Progenitor cell of endocrine pancreas (in vitro differentiated cells): ENCODE data around the gene COCH. TPM values are rescaled to one million over a fixed set of nuclear protein-coding genes. Genes with fewer than 3 reads are reported as not detected.

Source experiments
- DNase-seq: peaks from one replicate; pipeline ENCODE4 v3.0.0; 2021; ENCODE audit warnings: low spot score; ENCODE audit not compliant: unreplicated experiment
- H3K27ac Mint-ChIP-seq: 2 replicates; pipeline ENCODE4 v1.8.0; 2021; ENCODE audit warnings: mild to moderate bottlenecking, moderate library complexity, mixed read lengths
- H3K27me3 Mint-ChIP-seq: 2 replicates; pipeline ENCODE4 v1.8.0; 2021; ENCODE audit warnings: mixed read lengths
- H3K36me3 Mint-ChIP-seq: 2 replicates; pipeline ENCODE4 v1.8.0; 2022; ENCODE audit warnings: mixed read lengths; ENCODE audit not compliant: insufficient read depth
- H3K4me1 Mint-ChIP-seq: 2 replicates; pipeline ENCODE4 v1.8.0; 2021; ENCODE audit warnings: low read depth, mixed read lengths
- H3K4me3 Mint-ChIP-seq: 2 replicates; pipeline ENCODE4 v1.8.0; 2021; ENCODE audit warnings: low read depth, mild to moderate bottlenecking, moderate library complexity, mixed read lengths
- H3K9me3 Mint-ChIP-seq: 2 replicates; pipeline ENCODE4 v1.8.0; 2021; ENCODE audit warnings: low read depth, mixed read lengths
- total RNA-seq: library from RNA; stranded (reverse); gene quantifications from 2 replicates; pipeline ENCODE4 v1.2.1, GENCODE V29; 2021
- TF ChIP-seq, protein P1 (sequence below): fragments of 200-600 bp; sonication (generic); IDR thresholded peaks from one replicate; pipeline ENCODE4 v1.5.0; 2021; ENCODE audit warnings: antibody characterized with exemption, mild to moderate bottlenecking; ENCODE audit not compliant: unreplicated experiment

Gene COCH
- total RNA-seq, 1 donor from 2014 or later: 26.9 TPM

DNA sequence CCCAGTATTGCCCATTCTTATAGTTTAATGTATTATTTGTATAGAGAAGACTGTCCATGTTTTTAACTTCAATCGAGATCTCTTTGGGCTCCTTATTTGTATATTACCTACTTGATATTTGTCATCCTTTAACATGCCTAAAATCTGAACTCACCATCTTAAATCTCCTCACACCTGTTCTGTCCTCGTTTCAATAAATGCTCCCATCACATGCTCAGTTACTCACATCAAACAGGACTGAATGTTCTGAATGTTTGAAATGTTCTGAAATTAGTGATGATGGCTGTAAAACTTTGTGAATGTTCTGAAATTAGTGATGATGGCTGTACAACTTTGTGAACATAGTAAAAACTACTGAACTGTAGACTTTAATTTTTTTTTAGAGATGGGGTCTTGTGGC lies 34.5 kb downstream of the COCH start:
- Mint-ChIP-seq H3K4me1 (no peaks in the 10 kb centered on the region), H3K4me3 (no peak overlapping the region), H3K27me3 (no peaks in the 10 kb centered on the region), H3K27ac (no peak overlapping the region), H3K36me3 (peaks cover 17% of the 10 kb centered on the region), H3K9me3 (no peaks in the 10 kb centered on the region)
- TF ChIP-seq, protein P1, sequence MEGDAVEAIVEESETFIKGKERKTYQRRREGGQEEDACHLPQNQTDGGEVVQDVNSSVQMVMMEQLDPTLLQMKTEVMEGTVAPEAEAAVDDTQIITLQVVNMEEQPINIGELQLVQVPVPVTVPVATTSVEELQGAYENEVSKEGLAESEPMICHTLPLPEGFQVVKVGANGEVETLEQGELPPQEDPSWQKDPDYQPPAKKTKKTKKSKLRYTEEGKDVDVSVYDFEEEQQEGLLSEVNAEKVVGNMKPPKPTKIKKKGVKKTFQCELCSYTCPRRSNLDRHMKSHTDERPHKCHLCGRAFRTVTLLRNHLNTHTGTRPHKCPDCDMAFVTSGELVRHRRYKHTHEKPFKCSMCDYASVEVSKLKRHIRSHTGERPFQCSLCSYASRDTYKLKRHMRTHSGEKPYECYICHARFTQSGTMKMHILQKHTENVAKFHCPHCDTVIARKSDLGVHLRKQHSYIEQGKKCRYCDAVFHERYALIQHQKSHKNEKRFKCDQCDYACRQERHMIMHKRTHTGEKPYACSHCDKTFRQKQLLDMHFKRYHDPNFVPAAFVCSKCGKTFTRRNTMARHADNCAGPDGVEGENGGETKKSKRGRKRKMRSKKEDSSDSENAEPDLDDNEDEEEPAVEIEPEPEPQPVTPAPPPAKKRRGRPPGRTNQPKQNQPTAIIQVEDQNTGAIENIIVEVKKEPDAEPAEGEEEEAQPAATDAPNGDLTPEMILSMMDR: no peak
- no peak for DNase-seq

DNA sequence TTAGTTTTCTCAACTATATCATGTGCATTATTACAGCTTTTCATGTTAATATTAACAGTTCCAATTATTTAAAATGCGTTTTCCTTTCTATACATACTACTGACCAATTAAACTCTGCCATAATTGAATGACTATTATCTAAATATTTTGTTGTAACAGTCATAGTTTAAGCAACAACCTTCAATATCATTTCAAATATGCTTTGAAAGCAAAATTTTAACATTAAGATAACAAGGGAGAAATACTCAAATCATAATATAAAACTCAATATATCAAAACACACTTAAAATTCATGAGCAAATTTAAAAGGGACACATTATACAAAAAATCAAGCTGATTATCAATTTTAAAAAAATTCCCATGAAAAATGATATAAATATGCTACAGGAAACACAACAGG lies 40.5 kb downstream of the COCH start:
- no peaks in the 10 kb centered on the region for H3K4me1 Mint-ChIP-seq

DNA sequence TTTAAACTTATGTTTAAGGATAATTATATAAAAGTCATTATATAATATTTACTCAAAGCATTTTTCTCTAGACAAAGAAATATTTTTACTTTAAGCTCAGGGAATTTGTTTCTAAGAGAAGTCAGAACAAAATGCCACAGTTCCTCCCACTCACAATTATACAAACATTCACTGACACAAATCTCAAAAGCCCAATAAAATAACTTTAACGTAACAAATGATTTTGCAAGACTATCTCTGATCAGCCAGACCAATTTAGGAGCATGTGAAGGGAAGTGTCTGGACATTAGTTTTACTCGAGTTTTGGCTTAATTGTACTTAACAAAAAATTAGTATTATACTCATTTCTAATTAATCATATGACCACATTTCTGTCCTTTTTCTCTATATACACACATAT lies 41.2 kb downstream of the COCH start:
- Mint-ChIP-seq H3K27me3 (no peaks in the 10 kb centered on the region), H3K36me3 (peaks cover 11% of the 10 kb centered on the region), H3K4me3 (no peak overlapping the region), H3K4me1 (no peaks in the 10 kb centered on the region), H3K27ac (no peak overlapping the region), H3K9me3 (no peaks in the 10 kb centered on the region)
- TF ChIP-seq, protein P1: no peak
- DNase-seq: no peak

More for the DNA sequence above, 40.5 kb downstream of the COCH start:
- no peaks in the 10 kb centered on the region for H3K9me3 Mint-ChIP-seq
- no peak overlapping the region for H3K4me3 Mint-ChIP-seq
- TF ChIP-seq, protein P1: no peak
- H3K27ac Mint-ChIP-seq: no peak overlapping the region
- no peaks in the 10 kb centered on the region for H3K27me3 Mint-ChIP-seq
- no peak for DNase-seq
- peaks cover 11% of the 10 kb centered on the region for H3K36me3 Mint-ChIP-seq

DNA sequence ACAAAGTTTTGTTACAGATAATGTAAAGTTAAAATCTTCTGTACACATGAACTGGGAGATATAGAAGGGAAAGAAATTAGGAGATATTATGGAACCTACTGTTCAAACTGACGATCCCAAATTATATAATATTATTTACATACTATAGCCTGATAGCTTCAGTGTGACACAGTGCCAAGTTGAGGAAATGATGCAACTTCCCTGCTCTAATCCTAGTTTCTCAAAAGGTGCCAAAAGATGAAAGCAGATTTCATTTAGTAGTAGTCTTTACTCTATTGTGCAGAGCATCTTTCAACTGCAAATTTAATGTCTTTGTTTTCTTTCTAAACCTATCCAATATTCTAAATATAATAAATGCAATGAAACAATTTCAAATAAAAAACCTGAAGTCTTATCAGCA lies 46.9 kb downstream of the COCH start:
- TF ChIP-seq, protein P1: no peak
- Mint-ChIP-seq H3K27ac (no peak overlapping the region), H3K4me3 (no peak overlapping the region), H3K36me3 (peaks cover 7% of the 10 kb centered on the region), H3K9me3 (no peaks in the 10 kb centered on the region), H3K4me1 (no peaks in the 10 kb centered on the region), H3K27me3 (no peaks in the 10 kb centered on the region)
- DNase-seq: no peak

DNA sequence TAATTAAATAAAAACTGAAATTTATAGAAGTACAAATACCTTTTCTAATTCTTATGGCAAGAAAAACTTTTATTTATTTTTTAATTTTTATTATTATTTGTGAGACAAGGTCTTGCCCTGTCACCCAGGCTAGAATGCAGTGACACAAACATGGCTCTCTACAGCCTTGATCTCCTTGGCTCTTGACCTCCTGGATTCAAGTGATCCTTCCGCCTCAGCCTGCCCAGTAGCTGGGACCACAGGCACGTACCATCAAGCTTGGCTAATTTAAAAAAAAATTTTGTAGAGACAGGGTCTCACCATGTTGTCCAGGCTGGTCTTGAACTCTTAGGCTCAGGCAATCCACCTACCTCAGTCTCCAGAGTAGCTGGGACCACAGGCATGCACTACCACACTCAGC lies 47.4 kb downstream of the COCH start:
- TF ChIP-seq, protein P1: no peak
- no peaks in the 10 kb centered on the region for H3K9me3 Mint-ChIP-seq

More for the DNA sequence above, 47.4 kb downstream of the COCH start:
- no peak overlapping the region for H3K4me3 Mint-ChIP-seq
- H3K27me3 Mint-ChIP-seq: no peaks in the 10 kb centered on the region
- DNase-seq: no peak
- H3K27ac Mint-ChIP-seq: no peak overlapping the region
- no peaks in the 10 kb centered on the region for H3K4me1 Mint-ChIP-seq
- H3K36me3 Mint-ChIP-seq: peaks cover 7% of the 10 kb centered on the region
